Testis (tissue), 3 donors: Measurements from ENCODE around the gene SDHB. TPM values are rescaled to one million over a fixed set of nuclear protein-coding genes. Genes with fewer than 3 reads are reported as not detected.

Source experiments
- DNase-seq: peaks from one replicate; pipeline ENCODE4 v3.0.0-alpha.2; 2019
- H3K27ac ChIP-seq, 2 donors: fragments of 200-600 bp; sonication (generic); one replicate each; pipeline ENCODE4 v1.5.1; 2019
- H3K27me3 ChIP-seq: fragments of 200-600 bp; sonication (generic); one replicate; pipeline ENCODE4 v1.5.1; 2019
- H3K36me3 ChIP-seq: fragments of 200-600 bp; sonication (generic); one replicate; pipeline ENCODE4 v1.5.1; 2017; ENCODE audit warnings: low read depth; ENCODE audit errors: missing control alignments
- H3K4me1 ChIP-seq: fragments of 200-600 bp; sonication (generic); one replicate; pipeline ENCODE4 v1.5.1; 2019
- H3K4me3 ChIP-seq, 2 donors: fragments of 200-600 bp; sonication (generic); one replicate each; pipeline ENCODE4 v1.5.1; 2017 to 2019
- H3K9me3 ChIP-seq: fragments of 200-600 bp; sonication (generic); one replicate; pipeline ENCODE4 v1.5.1; 2017
- POLR2A ChIP-seq: fragments of 450-650 bp; IDR thresholded peaks from one replicate; pipeline ENCODE4 v1.6.1; 2017; ENCODE audit warnings: antibody characterized with exemption, mild to moderate bottlenecking, moderate library complexity
- WGBS, 2 donors: methylation state at CpG; one replicate each; pipeline ENCODE4 v1.1.5; 2018; 5-methylcytosine and 5-hydroxymethylcytosine counted together
- intact Hi-C: fragments of 100-400 bp; cut with DNase I; formaldehyde crosslinking; loops from one replicate; pipeline ENCODE4 v1.15.1; 2023; ENCODE audit warnings: low total_unique reads
- polyA plus RNA-seq: library from polyadenylated mRNA; stranded (reverse); fragments of 350-450 nt; fragmentation: Illumina TruSeq; extraction: RNeasy Lipid Tissue Mini Kit (QIAGEN cat#74804); gene quantifications from one replicate; pipeline ENCODE4 v1.2.3, GENCODE V29; 2014; ENCODE audit warnings: low read depth, low replicate concordance; ENCODE audit not compliant: insufficient read depth
- total RNA-seq, 2 donors: library from RNA; depleted of rRNA; stranded (reverse); fragments of >200 nt; gene quantifications; one replicate each; pipeline ENCODE4 v1.2.3, GENCODE V29; 2016
- TF ChIP-seq, protein P1 (sequence below), 3 experiments: fragments of 450-650 bp in 2 of 3; fragments of 200-600 bp in 1 of 3; sonication (generic) in 1 of 3; IDR thresholded peaks; one replicate each; pipeline ENCODE4 v1.5.1; 2016 to 2019; ENCODE audit warnings: antibody characterized with exemption in 3 of 3, mild to moderate bottlenecking in 2 of 3, moderate library complexity in 1 of 3

Gene SDHB
- total and polyA plus RNA-seq, 3 donors from 2014 or later, result 96.1 to 160 (median 107) TPM

DNA sequence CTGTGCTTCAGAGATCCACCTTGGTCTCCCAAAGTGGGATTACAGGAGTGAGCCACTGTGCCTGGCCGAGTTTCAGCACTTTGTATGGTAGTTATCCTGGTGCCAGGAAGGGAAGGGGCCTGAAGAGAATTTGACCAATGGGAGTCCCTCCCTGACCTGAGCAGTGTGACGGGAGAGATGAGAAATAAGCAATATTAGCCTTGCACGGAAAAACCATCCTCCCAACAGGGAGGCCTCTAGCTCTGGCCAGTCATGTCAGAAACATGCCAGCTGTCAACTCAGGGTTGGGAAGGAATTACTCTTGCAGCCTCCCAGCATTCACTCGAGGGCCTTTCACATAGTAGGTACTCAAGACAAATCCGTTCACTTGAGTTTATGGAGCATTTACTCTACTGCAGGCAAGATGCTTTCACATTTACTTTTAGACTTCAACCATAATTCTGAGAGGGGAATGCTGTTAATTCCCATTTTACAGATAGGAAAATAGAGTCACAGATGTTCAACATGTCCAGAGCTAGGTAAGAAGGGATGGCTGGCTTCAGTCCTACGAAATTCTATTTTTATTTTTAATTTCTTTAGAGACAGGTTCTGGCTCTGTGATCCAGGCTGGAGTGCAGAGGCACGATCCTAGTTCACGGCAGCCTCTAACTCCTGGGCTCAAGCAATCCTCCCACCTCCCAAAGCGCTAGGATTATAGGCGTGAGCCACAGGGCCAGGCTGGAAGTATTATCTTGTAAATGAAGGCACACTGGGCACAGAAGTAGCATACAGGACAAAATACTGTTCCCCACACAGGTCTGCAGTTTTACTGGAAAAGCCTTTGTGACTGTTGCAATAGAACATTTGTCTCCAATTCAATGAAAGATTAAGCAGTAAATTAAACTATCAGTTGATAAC lies 38.9 kb downstream of the SDHB start:
- no peak for TF ChIP-seq POLR2A
- TF ChIP-seq, protein P1, sequence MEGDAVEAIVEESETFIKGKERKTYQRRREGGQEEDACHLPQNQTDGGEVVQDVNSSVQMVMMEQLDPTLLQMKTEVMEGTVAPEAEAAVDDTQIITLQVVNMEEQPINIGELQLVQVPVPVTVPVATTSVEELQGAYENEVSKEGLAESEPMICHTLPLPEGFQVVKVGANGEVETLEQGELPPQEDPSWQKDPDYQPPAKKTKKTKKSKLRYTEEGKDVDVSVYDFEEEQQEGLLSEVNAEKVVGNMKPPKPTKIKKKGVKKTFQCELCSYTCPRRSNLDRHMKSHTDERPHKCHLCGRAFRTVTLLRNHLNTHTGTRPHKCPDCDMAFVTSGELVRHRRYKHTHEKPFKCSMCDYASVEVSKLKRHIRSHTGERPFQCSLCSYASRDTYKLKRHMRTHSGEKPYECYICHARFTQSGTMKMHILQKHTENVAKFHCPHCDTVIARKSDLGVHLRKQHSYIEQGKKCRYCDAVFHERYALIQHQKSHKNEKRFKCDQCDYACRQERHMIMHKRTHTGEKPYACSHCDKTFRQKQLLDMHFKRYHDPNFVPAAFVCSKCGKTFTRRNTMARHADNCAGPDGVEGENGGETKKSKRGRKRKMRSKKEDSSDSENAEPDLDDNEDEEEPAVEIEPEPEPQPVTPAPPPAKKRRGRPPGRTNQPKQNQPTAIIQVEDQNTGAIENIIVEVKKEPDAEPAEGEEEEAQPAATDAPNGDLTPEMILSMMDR (IDR thresholded peaks at IDR 0.05), result no peak
- peaks cover 23% of the 10 kb centered on the region for H3K4me1 ChIP-seq
- WGBS, 2 donors, result 77 to 82% methylated on average over 10 of the region's 10 CpGs
- H3K27me3 ChIP-seq, result no peaks in the 10 kb centered on the region
- no peak overlapping the region for H3K4me3 ChIP-seq
- DNase-seq, result no peak
- no peak overlapping the region for H3K27ac ChIP-seq
- no peaks in the 10 kb centered on the region for H3K36me3 ChIP-seq
- no peaks in the 10 kb centered on the region for H3K9me3 ChIP-seq
- intact Hi-C loops, result no loop called here

DNA sequence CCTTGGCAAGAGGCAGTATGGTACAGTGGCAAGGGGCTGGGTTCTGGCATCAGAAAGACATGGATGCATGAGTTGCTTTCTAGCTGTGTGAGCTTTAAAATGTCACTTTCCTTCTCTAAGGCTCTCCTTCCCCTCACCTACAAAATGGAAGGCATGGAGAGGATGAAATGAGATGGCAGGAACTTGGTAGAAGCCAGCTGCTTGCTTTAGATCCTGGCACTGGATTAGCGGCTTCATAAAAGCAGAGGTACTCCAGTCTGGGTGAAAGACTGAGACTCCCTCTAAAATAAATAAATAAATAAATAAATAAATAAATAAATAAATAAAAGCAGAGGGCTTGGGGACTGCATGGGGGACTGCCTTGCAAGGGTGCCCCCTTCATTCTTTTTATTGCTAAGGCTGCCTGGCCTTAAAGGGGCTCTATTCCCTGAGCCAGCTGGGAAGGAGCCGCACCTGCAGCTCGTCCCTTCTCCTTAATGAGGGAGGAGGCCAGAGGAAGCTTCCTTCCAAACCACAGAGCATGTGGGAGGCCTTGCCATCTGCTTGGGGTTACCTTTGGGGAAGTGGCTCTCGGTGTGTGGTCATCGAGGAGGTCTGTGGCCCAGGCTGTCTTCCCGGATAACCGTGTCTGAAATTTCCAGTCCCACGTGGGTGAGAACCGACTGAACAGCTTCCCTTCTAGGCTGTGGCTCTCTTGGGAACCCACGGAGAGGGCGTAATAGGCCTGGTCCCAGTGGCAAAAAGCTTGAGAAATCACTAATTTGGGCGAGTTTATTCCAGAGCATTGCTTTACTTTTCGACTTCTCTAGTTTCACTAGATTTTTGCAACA lies 40.1 kb downstream of the SDHB start:
- Histone ChIP-seq H3K36me3 (no peaks in the 10 kb centered on the region), H3K27me3 (no peaks in the 10 kb centered on the region), H3K4me1 (peaks cover 23% of the 10 kb centered on the region), H3K27ac (no peak overlapping the region), H3K9me3 (no peaks in the 10 kb centered on the region), H3K4me3 (no peak overlapping the region)
- TF ChIP-seq POLR2A, result no peak
- TF ChIP-seq, protein P1 (IDR thresholded peaks at IDR 0.05), result no peak
- no peak for DNase-seq
- 66 to 70% methylated on average over 13 of the region's 13 CpGs for WGBS, 2 donors
- intact Hi-C loops, result no loop called here

GRCh38 chr1:17012775-17013490 lies 40.9 kb downstream of the SDHB start:
- TF ChIP-seq POLR2A, result no peak
- TF ChIP-seq, protein P1 (IDR thresholded peaks at IDR 0.05), result no peak
- intact Hi-C loops, result no loop called here
- Histone ChIP-seq H3K27me3 (no peaks in the 10 kb centered on the region), H3K9me3 (no peaks in the 10 kb centered on the region), H3K27ac (no peak overlapping the region), H3K36me3 (no peaks in the 10 kb centered on the region), H3K4me1 (peaks cover 23% of the 10 kb centered on the region), H3K4me3 (no peak overlapping the region)
- no peak for DNase-seq
- 55 to 57% methylated on average over 8 to 9 of the region's 9 CpGs for whole genome bisulfite sequencing, 2 donors

- Histone ChIP-seq H3K9me3 (no peaks in the 10 kb centered on the region), H3K4me1 (peaks cover 23% of the 10 kb centered on the region), H3K27me3 (no peaks in the 10 kb centered on the region), H3K4me3 (peak within 1 kb of the TSS; percentile 71 to 83), H3K36me3 (no peaks in the 10 kb centered on the region), H3K27ac (peak within 1 kb of the TSS in 1 of 2 donors; percentile 30)
- 1 to 2% methylated on average over 31 to 71 of the region's 94 CpGs for WGBS, 2 donors
- peak; percentile 87 for DNase-seq
- intact Hi-C loops, result no loop called here
- TF ChIP-seq POLR2A, result no peak
- TF ChIP-seq, protein P1 (IDR thresholded peaks at IDR 0.05), result no peak
Measured at GRCh38 chr1:17011439-17012307, 42.2 kb downstream of the SDHB start, which contains the start of gene ATP13A2. ATP13A2 (minus strand) TSS chr1:17011928; CDS start chr1:17011738, 190 bp downstream.
